Measurements from ENCODE around the gene SHLD1.

- TF ChIP-seq EP300 (IDR thresholded peaks at IDR 0.05; ENCODE audit: borderline replicate concordance), result no peak
- no peak for TF ChIP-seq TAF1 (IDR thresholded peaks at IDR 0.05; ENCODE audit: low read depth)
- no peak for TF ChIP-seq YY1 (IDR thresholded peaks at IDR 0.05; ENCODE audit: low read depth)
- TF ChIP-seq REST (IDR thresholded peaks at IDR 0.05; ENCODE audit: low read depth), result no peak
- TF ChIP-seq FOXM1 (IDR thresholded peaks at IDR 0.05; ENCODE audit: borderline replicate concordance, low read depth), result no peak
- TF ChIP-seq MAX (IDR thresholded peaks at IDR 0.05), result no peak
- TF ChIP-seq NFIC (IDR thresholded peaks at IDR 0.05), result no peak
- no peak for TF ChIP-seq USF1 (IDR thresholded peaks at IDR 0.05)
- no peak for TF ChIP-seq CEBPB (IDR thresholded peaks at IDR 0.05)
- no peak for TF ChIP-seq EGR1 (IDR thresholded peaks at IDR 0.05)
- no peak for TF ChIP-seq CREB1 (IDR thresholded peaks at IDR 0.05; ENCODE audit: low read depth)
- TF ChIP-seq RAD21 (IDR thresholded peaks at IDR 0.05; ENCODE audit: low read depth), result no peak
Observed at GRCh38 chr20:5706797-5707196, 43.4 kb upstream of the SHLD1 start.

Measured in Ishikawa (cell line).